Mesodermal cell (in vitro differentiated cells): ENCODE results near the gene RAD51AP2.

Source experiments
- H3K27ac ChIP-seq: 2 replicates; pipeline ENCODE4 v1.7.0; 2013; ENCODE audit warnings: mild to moderate bottlenecking, low read depth, low read length, moderate library complexity; ENCODE audit not compliant: severe bottlenecking
- H3K36me3 ChIP-seq: 2 replicates; pipeline ENCODE4 v1.7.1; 2013; ENCODE audit warnings: mild to moderate bottlenecking, low read length, moderate library complexity; ENCODE audit not compliant: control insufficient read depth, insufficient read depth
- H3K4me1 ChIP-seq: one replicate; pipeline ENCODE4 v1.7.1; 2013; ENCODE audit warnings: mild to moderate bottlenecking, low read length; ENCODE audit not compliant: insufficient read depth, control insufficient read depth, poor library complexity, severe bottlenecking
- H3K4me3 ChIP-seq: 2 replicates; pipeline ENCODE4 v1.7.0; 2013; ENCODE audit warnings: low read length, control low read depth, mild to moderate bottlenecking; ENCODE audit not compliant: insufficient read depth, poor library complexity, severe bottlenecking; ENCODE audit errors: extremely low read depth
- H3K9me3 ChIP-seq: 2 replicates; pipeline ENCODE4 v1.7.1; 2013; ENCODE audit warnings: mild to moderate bottlenecking, low read length, moderate library complexity; ENCODE audit not compliant: control insufficient read depth
- WGBS, 2 experiments: methylation state at CpG; one replicate each; pipeline ENCODE4 v1.1.5; 2013; ENCODE audit warnings: missing lambda C conversion rate in 2 of 2; ENCODE audit not compliant: insufficient coverage in 2 of 2; 5-methylcytosine and 5-hydroxymethylcytosine counted together

The RAD51AP2 gene

DNA sequence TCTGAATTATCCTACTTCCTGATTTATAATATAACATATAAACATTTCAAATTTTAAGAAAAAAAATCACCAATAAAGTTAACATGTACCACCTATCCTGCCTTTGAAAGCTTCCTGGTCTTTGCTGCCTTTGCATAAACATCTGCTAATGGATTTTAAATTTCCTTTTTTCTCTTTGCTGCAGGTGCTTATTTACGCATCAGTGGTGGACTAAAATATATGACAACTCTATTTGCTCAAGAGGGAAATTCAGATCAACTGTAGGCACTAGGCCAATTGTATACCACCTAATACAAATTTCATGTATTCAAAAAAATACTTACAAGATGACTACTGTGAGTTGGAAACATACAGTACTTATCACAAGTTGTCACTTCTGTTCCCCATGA, 57.2 kb downstream of the RAD51AP2 start:
- Histone ChIP-seq H3K4me3 (no peak overlapping the region), H3K4me1 (no peaks in the 10 kb centered on the region), H3K27ac (no peak overlapping the region), H3K9me3 (no peaks in the 10 kb centered on the region), H3K36me3 (no peaks in the 10 kb centered on the region)
- no CpG with 5 or more reads among the region's 1 CpG for WGBS, 2 experiments
